ENCODE results near the gene PLA2G2F.

Gene PLA2G2F

DNA sequence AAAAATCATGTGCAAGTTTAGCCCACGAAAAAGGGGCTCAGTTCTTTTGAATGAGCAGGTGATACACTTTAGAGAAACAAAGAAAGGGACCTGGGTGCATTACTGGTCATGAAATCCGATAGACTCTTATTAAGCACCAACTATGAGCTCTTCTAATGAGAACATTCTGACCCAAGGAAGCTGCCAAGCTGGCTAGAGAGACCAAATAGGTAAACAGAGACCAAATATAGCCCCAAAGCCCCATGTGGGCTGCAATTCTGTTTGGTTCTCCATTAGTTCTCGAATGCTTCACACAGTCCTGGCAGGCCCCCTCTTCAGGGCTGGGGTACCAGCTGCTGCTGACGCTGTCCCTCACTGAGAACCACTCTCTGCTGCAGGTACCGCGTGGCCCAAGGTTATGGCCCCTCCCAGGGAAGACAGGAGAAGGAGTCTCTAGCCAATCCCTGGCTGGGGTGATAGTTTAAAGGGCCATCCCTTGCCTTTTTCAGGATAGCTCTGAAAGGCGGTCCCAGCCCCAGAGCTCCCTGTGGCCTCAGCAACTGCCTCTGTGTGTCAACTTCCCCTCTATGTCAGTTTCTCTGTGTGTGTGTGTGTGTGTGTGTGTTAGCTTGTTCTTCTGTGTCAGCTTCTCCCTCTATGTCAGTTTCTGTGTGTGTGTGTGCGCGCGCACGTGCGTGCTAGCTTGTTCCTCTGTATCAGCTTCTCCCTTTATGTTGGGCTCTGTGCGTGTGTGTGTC is 39.7 kb downstream of the PLA2G2F start:
- TF ChIP-seq, protein P1, sequence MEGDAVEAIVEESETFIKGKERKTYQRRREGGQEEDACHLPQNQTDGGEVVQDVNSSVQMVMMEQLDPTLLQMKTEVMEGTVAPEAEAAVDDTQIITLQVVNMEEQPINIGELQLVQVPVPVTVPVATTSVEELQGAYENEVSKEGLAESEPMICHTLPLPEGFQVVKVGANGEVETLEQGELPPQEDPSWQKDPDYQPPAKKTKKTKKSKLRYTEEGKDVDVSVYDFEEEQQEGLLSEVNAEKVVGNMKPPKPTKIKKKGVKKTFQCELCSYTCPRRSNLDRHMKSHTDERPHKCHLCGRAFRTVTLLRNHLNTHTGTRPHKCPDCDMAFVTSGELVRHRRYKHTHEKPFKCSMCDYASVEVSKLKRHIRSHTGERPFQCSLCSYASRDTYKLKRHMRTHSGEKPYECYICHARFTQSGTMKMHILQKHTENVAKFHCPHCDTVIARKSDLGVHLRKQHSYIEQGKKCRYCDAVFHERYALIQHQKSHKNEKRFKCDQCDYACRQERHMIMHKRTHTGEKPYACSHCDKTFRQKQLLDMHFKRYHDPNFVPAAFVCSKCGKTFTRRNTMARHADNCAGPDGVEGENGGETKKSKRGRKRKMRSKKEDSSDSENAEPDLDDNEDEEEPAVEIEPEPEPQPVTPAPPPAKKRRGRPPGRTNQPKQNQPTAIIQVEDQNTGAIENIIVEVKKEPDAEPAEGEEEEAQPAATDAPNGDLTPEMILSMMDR (IDR thresholded peaks at IDR 0.05; ENCODE audit: low read depth, low read length) = no peak
- in situ Hi-C loops (cut with HindIII; ENCODE audit: low sequenced_read_pairs) = no loop called here
- DNase-seq (ENCODE audit: low read depth, low spot score) = no peak
- H3K4me3 ChIP-seq (ENCODE audit: low read depth, low read length) = no peak overlapping the region

DNA sequence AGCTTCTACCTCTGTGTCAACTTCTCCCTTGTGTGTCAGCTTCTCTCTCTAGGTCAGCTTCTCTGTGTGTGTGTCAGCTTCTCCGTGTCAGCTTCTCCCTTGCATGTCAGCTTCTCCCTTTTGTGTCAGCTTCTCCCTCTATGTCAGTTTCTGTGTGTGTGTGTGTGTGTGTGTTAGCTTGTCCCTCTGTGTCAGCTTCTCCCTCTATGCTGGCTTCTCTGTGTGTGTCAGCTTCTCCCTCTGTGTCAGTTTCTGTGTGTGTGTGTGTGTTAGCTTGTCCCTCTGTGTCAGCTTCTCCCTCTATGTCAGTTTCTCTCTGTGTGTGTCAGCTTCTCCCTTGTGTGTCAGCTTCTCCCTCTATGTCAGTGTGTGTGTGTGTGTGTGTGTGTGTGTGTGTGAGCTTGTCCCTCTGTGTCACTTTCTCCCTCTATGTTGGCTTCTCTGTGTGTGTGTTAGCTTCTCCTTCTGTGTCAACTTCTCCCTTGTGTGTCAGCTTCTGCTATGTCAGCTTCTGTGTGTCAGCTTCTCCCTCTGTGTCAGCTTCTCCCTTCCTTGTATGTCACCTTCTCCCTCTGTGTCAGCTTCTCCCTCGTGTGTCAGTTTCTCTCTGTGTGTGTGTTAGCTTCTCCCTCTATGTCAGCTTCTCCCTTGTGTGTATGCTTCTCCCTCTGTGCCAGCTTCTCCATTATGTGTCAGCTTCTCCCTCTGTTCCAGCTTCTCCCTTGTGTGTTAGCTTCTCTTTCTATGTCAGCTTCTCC is 40.4 kb downstream of the PLA2G2F start:
- TF ChIP-seq, protein P1 (IDR thresholded peaks at IDR 0.05; ENCODE audit: low read depth, low read length) = no peak
- in situ Hi-C loops (cut with HindIII; ENCODE audit: low sequenced_read_pairs) = no loop called here
- DNase-seq (ENCODE audit: low read depth, low spot score) = no peak
- H3K4me3 ChIP-seq (ENCODE audit: low read depth, low read length) = no peak overlapping the region

DNA sequence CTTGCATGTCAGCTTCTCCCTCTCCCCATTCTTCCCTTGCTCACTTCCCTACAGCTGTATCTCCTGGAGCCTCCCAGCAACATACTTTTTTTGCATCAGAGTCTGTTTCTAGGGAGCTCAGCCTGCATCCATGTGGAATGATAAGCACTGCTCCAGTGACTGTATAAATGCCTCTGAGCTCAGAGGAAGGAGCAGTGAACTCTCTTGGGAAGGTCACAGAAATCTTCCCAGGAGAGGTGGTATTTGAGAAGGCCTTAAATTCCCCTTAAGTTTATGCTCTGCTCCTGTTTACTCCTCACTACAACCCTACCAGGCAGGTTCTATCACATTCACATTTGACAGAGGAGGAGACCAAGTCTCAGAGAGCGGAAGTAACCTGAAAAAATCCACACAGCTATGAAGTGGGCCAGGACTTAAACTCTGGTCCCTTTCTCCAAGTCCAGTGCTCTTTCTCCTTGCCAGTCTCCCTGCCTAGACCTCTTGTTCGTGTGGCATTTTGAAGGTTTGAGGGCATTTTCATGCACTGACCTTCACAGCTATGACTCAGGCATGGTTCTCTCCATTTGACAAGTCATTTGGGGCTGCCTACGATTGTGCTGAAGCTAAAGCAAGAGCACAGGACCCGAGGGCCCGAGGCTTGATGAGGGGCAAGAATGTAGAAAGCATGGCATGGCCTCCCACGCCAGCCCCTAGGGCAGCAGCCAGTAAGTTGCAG is 41.2 kb downstream of the PLA2G2F start:
- H3K4me3 ChIP-seq (ENCODE audit: low read depth, low read length) = no peak overlapping the region
- DNase-seq (ENCODE audit: low read depth, low spot score) = no peak
- TF ChIP-seq, protein P1 (IDR thresholded peaks at IDR 0.05; ENCODE audit: low read depth, low read length) = no peak
- in situ Hi-C loops (cut with HindIII; ENCODE audit: low sequenced_read_pairs) = no loop called here

DNA sequence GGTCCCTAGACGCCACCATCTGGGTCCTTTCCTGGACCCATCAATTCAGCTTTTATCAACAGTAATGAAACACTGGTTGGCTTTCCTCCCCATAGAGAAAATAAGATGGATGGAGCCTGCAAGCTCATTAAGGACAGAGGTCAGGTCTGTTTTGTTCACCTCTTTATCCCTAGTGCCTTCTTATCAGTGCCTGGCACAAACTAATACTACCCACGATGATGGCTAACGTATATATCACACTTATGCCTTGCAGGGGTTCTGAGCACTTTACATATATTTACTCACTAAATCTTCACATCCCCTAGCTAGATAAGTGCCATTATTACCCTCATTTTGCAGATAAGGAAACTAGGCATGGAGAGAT is 41.7 kb downstream of the PLA2G2F start:
- H3K4me3 ChIP-seq (ENCODE audit: low read depth, low read length) = no peak overlapping the region
- TF ChIP-seq, protein P1 (IDR thresholded peaks at IDR 0.05; ENCODE audit: low read depth, low read length) = no peak
- in situ Hi-C loops (cut with HindIII; ENCODE audit: low sequenced_read_pairs) = no loop called here
- DNase-seq (ENCODE audit: low read depth, low spot score) = no peak

DNA sequence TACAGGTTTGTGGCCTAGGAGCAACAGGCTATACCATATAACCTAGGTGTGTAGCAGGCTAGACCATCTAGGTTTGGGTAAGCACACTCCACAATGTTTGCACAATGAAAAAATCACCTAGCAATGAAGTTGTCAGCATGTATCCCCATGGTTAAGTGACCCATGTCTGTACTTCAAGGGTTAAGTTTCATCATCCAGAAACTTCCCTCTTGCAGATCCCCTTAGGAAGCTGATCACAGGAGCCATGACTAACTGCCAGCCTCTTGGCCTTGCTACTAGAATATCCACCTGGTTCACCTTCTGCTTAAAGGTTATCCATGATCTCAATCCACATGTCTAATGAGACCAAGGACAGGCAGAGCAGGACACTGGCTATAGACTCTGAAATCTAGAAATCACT is 43.3 kb downstream of the PLA2G2F start:
- no peak for DNase-seq (ENCODE audit: low read depth, low spot score)
- TF ChIP-seq, protein P1 (IDR thresholded peaks at IDR 0.05; ENCODE audit: low read depth, low read length) = no peak
- in situ Hi-C loops (cut with HindIII; ENCODE audit: low sequenced_read_pairs) = no loop called here
- H3K4me3 ChIP-seq (ENCODE audit: low read depth, low read length) = no peak overlapping the region

DNA sequence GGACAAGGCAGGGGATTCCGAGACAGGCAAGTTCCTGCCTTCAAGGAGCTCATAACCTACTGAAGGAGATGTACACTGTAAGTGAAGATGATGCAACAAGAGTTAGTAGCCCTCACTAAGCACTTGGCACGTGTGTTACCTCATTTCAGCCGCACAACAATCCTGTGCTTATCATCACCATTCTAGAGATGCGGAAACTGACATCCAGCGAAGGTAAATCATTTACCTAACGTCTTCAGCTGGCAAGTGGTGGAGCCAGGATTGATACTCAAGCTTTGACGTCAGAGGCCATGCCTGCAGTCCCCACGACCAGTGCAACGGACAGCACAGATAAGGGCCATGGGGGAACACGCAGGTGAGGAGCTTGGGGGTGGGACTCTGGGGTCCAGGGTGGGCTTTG is 43.9 kb downstream of the PLA2G2F start:
- DNase-seq (ENCODE audit: low read depth, low spot score) = no peak
- TF ChIP-seq, protein P1 (IDR thresholded peaks at IDR 0.05; ENCODE audit: low read depth, low read length) = no peak
- no peak overlapping the region for H3K4me3 ChIP-seq (ENCODE audit: low read depth, low read length)
- in situ Hi-C loops (cut with HindIII; ENCODE audit: low sequenced_read_pairs) = no loop called here
